GM19099 (cell line): ENCODE measurements around the gene ITGA1.

Experiments used
- POLR2A ChIP-seq: IDR thresholded peaks from 3 replicates; pipeline ENCODE4 v1.6.1; 2011; ENCODE audit warnings: low read depth; ENCODE audit not compliant: insufficient read length; ENCODE audit errors: extremely low read depth

The ITGA1 gene

DNA sequence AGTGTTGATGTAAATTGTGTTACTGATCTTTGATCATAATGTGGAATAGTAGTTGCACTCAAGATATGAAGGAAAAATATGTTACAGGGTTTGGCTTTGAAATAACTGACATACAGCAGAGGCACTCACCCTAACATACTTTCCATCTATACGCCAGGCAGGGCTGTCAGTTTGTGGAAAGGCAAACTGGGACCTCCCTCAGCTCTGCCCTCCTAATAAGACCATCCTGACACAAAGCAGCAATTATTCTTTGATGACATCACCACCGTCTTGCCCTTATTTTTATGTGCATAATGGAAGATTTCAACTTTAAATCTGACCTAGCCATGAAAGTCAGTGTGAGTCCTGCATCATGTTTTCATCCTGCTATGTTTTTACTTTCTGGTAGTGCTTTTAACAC, 42.9 kb downstream of the ITGA1 start:
- no peak for TF ChIP-seq POLR2A

GRCh38 chr5:52831786-52832511, 44.2 kb downstream of the ITGA1 start:
- TF ChIP-seq POLR2A: no peak

DNA sequence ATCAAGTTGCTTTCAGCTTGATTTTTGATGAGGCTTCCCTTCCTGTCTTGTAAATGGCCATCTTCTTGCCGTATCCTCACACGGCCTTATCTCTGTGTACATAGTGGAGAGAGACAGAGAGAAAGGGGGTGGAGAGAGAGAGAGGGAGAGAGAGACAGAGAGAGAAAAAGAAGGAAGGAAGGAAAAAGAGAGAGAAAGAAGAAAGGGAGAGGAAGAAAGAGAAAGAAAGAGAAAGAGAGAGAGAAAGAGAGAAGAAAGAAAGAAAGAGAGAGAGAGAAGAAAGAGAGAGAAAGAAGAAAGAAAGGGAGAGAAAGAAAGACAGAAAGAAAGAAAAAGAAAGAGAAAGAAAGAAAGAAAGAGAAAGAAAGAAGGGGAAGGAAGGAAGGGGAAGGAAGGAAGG, 46.6 kb downstream of the ITGA1 start:
- TF ChIP-seq POLR2A: no peak

DNA sequence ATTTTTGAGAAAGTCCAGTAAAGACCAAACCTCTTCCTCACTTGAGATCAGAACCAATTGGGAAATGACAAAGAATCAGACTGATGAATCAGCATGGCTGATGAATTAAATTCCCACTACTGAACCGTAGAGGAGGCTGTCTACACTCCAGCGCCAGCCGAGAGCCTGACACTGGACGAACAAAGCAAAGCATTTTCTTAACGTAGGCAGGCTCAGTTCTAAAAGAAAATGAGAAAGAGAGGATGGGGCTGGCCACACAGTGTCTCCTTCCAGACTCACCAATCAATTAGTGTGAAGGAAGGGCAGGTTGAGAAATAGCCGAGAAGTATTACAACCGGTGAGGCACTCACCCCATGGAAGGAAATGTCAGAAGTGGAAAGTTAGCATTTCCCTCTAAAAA, 49.4 kb downstream of the ITGA1 start:
- no peak for TF ChIP-seq POLR2A

DNA sequence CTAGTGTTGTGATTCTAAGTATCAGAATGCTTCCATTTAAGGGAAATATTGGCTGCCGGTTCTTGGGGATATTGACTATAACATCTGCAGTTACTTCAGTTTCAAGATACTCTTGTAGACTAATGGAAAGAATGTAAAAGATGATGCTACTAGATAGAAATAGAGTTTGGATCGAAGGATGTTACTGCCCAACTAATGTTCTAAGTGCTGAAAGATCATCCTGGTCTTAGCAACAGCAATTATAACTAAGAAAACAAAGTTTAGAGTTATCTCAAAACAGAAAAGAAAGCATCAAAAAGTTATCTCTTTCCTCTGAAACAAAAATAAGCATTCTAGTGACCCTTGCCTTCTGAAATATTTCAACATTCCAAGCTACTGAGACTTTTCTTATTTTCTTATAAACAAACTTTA, 49.9 kb downstream of the ITGA1 start:
- no peak for TF ChIP-seq POLR2A

DNA sequence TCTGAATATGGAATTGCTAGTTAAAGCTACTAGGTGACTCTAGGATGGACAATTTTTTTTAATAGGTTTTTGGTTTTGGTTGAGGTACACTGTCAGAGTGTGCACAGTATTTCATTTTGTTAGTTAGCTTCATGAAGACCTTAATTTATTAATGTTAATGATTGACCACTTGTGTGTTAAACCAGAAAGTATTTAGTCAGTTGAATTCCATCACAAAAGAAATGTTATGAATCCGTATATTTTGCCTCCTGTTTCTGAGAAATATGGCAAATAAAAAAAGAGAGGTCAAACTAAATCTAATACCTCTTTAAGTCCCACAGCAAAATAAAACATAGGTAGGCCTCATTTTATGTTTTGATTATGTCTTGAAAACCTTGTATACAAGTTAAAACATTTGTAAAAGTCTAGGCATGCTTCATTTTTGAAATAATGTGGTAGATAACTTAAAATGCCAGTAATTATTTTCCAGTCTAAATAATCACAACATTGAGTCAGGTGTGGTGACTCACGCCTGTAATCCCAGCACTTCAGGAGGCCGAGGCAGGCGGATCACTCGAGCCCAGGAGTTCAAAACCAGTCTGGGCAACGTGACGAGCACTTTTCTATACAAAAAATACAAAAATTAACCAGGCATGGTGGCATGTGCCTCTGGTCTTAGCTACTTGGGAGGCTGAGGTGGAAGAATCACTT, 50.8 kb downstream of the ITGA1 start:
- TF ChIP-seq POLR2A: no peak

GRCh38 chr5:52839285-52839684, 51.6 kb downstream of the ITGA1 start:
- no peak for TF ChIP-seq POLR2A

DNA sequence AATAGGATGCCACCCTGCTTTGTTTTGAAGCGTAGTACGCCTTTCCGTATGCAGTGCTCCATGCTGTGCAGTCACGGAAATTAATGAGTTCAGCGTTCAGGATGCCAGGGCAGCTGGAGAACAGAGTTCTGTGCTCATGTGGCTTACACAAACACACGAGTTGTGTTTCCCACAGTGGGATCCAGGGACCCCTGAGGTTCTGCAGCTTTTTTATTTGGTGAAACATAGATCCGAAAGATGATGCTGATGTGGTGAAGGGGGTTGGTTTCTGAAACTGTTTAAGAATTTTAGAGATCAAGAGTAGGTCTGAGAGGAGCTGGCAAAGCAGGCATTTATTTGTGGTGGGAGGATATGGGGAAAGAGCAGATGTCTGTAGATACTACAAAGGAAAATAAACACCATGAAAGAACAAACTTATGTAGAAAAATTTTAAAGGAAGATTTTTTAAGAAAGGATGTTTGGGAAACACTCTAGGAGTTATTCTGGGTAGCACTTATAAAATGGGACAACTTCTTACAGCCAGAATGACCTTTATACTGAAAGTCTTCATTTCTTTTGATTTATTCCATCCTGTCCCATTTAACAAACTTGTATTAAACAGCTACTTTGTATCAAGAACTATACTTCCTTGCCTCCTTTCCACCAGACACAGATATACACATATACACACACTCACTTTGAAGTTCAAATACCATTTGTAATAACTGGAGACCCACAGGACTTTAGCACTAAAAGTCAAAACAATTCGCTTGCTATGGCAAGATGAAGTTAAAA, 52.7 kb downstream of the ITGA1 start:
- TF ChIP-seq POLR2A: no peak

- no peak for TF ChIP-seq POLR2A
Observed at GRCh38 chr5:52841114-52841513, 53.4 kb downstream of the ITGA1 start.

DNA sequence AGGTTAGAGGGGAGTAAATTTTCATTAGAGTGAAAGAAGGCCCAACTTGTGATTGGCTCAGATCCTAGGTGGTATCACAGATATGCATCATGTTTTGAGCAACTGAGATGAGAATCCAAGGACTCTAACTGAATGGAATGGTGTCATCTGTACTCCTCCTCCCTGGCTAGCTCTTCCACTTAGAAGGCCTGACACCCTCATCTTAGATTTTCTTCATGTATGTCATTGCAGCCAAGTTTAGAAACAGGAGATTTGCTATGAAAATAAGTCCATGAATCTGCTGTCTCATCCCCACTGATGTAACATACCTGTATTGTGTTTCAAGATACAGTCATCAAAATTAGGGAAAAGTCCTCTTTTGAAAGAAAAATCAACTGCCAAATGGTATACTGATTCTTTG, 54.4 kb downstream of the ITGA1 start:
- no peak for TF ChIP-seq POLR2A

DNA sequence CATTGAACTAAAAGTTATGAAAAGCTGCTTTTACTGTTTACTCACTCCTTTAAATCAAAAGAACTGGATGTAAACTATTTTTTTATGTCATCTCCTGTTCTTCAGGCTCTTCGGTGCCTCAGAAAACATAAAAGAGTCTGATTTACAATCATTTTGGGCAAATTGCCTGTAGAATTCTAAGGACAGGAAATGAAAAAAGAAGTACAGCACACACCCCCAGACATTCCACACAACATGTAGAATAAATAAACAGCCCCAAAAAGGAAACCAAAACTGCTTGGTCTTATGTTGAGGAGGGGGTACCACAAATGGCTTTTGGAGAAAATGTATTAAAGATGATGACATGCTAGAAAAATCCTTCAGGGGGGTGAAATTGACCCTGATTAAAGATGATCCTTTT, 57.2 kb downstream of the ITGA1 start:
- no peak for TF ChIP-seq POLR2A

DNA sequence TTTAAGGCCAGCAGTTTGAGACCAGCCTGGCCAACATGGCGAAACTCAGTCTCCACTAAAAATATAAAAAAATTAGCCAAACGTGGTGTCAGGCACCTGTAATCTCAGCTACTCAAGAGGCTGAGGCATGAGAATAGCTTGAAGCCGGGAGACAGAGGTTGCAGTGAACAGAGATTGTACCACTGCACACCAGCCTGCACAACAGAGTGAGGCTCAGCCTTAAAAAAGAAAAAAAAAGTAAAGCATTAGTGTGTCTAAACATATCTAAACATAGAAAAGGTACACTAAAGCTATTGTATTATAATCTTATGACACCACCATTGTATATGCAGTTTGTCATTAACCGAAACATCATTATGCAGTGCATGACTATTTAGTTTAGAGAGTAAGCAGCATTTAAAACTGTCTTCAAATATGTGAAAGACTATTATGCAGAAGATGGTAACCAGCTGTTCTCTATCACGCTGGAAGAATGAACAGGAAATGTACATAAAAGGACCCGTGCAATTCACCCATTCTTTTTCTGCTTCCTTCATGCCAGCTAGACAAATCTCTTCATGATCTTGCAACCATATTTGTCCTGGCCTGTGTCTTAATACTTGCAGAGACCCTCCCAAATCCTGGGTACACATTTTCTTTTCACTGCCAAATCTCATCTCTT, 58.6 kb downstream of the ITGA1 start:
- TF ChIP-seq POLR2A: no peak

- TF ChIP-seq POLR2A: no peak
Observed at GRCh38 chr5:52849544-52849943, 61.8 kb downstream of the ITGA1 start.

DNA sequence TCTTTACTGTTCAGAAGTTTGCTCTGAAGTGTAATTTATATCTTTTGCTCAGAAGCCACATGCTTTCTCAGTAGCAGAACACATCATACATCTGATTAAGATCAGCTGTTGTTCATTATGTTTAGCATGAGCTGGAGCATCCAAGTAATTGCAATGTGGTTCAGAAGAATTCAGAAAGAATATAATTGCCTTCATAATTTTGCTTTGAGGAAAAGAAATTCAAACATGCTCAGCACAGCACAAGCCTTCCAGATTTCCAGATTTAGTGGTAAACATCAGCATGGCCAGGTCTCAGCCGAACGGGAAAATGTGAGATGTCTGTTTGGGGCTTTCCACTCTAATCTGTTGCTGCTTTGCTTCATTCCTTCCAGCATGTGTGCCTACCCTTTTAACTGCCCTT, 65.9 kb downstream of the ITGA1 start:
- no peak for TF ChIP-seq POLR2A

- TF ChIP-seq POLR2A: no peak
Observed at GRCh38 chr5:52854301-52854700, 66.6 kb downstream of the ITGA1 start.

- no peak for TF ChIP-seq POLR2A
Observed at GRCh38 chr5:52854949-52855348, 67.2 kb downstream of the ITGA1 start.

DNA sequence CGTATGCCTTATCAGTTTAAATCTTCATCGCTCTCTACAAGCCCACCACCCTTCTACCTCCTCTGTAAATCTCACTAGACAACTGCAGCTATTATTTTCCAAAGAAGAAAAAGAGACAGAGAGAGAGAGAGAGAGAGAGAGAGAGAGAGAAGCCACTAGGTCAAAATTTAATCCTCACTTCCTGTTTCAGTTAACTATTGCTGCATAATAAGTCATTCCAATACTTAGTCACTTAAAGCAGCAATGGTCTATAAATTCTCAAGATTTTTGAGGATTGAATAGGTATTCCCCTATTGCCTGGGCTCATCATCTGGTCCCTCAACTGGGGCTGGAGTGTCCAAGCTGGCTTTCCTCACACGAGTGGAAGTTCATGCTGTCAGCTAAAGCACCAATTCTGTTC, 68.8 kb downstream of the ITGA1 start:
- no peak for TF ChIP-seq POLR2A
